Caco-2 (cell line): Measurements from ENCODE around the gene NUDT14. TPM values are rescaled to one million over a fixed set of nuclear protein-coding genes. Genes with fewer than 3 reads are reported as not detected.

Source experiments
- BruUV-seq: library from RNA; stranded (reverse); fragments of 400-500 nt; replicated peaks from 2 replicates; lab custom pipeline; 2021; lab: Mats Ljungman, UMichigan
- CTCF ChIA-PET: fragments of 300-600 bp; sonication (Branson Sonifier 250); formaldehyde crosslinking; loops from one replicate; lab custom pipeline; 2022; ENCODE audit warnings: antibody characterized with exemption; lab: Charles Lee
- POLR2A ChIA-PET: fragments of 300-600 bp; sonication (Branson Sonifier 250); formaldehyde crosslinking; loops from one replicate; lab custom pipeline; 2022; ENCODE audit warnings: antibody characterized with exemption; lab: Charles Lee
- DNase-seq, 2 experiments: peaks; one replicate each; pipeline versions ENCODE4 v3.0.0 to v3.0.0-alpha.2; 2020 to 2022
- H3K27me3 ChIP-seq: replicated peaks from 2 replicates; pipeline ENCODE4 v1.6.0; 2011; ENCODE audit warnings: low read length; ENCODE audit not compliant: control insufficient read depth, insufficient read depth
- H3K36me3 ChIP-seq: 2 replicates; pipeline ENCODE4 v1.5.1; 2011; ENCODE audit warnings: low read length; ENCODE audit not compliant: control insufficient read depth, insufficient read depth
- H3K4me1 ChIP-seq: fragments of 250-450 bp; sonication (Bioruptor Pico); 2 replicates; pipeline ENCODE4 v1.5.1; 2020; ENCODE audit warnings: mild to moderate bottlenecking
- H3K4me3 ChIP-seq: 2 replicates; pipeline ENCODE4 v1.5.1; 2011; ENCODE audit warnings: low read depth, mild to moderate bottlenecking, control low read depth, low read length
- H3K9me3 ChIP-seq: fragments of 250-450 bp; sonication (Bioruptor Pico); 2 replicates; pipeline ENCODE4 v1.5.1; 2020; ENCODE audit warnings: mild to moderate bottlenecking, moderate library complexity
- H3K27ac Mint-ChIP-seq: one replicate; pipeline ENCODE4 v1.8.0; 2022; ENCODE audit warnings: mixed read lengths; ENCODE audit not compliant: unreplicated experiment
- H3K27me3 Mint-ChIP-seq: one replicate; pipeline ENCODE4 v1.8.0; 2022; ENCODE audit warnings: mixed read lengths; ENCODE audit not compliant: insufficient read depth, unreplicated experiment
- H3K36me3 Mint-ChIP-seq: one replicate; pipeline ENCODE4 v1.8.0; 2022; ENCODE audit warnings: mild to moderate bottlenecking, mixed read lengths; ENCODE audit not compliant: insufficient read depth, unreplicated experiment
- H3K4me1 Mint-ChIP-seq: one replicate; pipeline ENCODE4 v1.8.0; 2022; ENCODE audit warnings: low read depth, mixed read lengths; ENCODE audit not compliant: unreplicated experiment
- H3K4me3 Mint-ChIP-seq: one replicate; pipeline ENCODE4 v1.8.0; 2022; ENCODE audit warnings: mild to moderate bottlenecking, moderate library complexity, mixed read lengths; ENCODE audit not compliant: unreplicated experiment
- H3K9me3 Mint-ChIP-seq: one replicate; pipeline ENCODE4 v1.8.0; 2022; ENCODE audit warnings: mixed read lengths; ENCODE audit not compliant: unreplicated experiment
- intact Hi-C: fragments of 100-400 bp; cut with micrococcal nuclease; formaldehyde crosslinking; loops from one replicate; pipeline ENCODE4 v1.10.0; 2022; ENCODE audit not compliant: unreplicated experiment
- total RNA-seq: library from RNA; stranded (reverse); gene quantifications from 2 replicates; pipeline ENCODE4 v1.2.3, GENCODE V29; 2022
- TF ChIP-seq, protein P1 (sequence below), 2 experiments: fragments of 200-600 bp in 1 of 2; IDR thresholded peaks; 1 replicate in 1 of 2; 2 replicates in 1 of 2; pipeline versions ENCODE4 v1.5.1 to v1.8.0; 2011 to 2022; ENCODE audit warnings: antibody characterized with exemption in 1 of 2, control low read depth in 1 of 2, inconsistent platforms in 1 of 2, low read depth in 1 of 2, low read length in 1 of 2, mild to moderate bottlenecking in 1 of 2, moderate library complexity in 1 of 2; ENCODE audit not compliant: insufficient read depth in 1 of 2, severe bottlenecking in 1 of 2, unreplicated experiment in 1 of 2

NUDT14 gene
- total RNA-seq, 1 experiment from 2014 or later, result 63.4 TPM

DNA sequence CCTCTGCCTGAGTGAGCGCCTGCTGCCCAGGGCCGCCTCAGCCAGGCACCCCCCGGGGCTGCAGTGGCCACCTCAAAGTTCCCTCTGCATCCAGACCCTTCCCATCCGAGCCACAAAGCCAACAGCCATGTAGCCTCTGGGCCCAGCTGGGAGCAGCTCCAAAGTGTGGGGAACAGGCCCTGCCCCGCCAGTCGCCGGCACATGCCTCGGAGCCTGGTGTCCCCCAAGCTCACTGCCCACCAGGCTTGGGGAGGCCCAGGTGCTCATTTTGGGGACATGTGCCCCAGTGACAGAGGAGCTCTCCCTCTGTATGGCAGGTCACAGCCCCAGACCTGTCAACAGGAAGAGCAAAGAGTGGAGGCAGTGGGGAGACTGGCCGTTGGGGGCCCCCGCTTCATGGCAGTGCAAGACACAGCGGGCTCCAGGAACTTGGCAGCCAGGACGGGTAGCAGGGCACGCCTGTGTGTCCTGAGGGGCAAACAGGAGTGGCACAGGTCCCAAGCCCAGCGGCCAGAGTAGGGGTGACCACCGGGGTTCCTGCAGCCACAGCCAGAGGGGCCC lies 42.5 kb downstream of the NUDT14 start:
- Mint-ChIP-seq H3K27me3 (no peaks in the 10 kb centered on the region), H3K4me3 (no peak overlapping the region), H3K4me1 (no peaks in the 10 kb centered on the region), H3K27ac (no peak overlapping the region), H3K36me3 (peaks cover 13% of the 10 kb centered on the region), H3K9me3 (no peaks in the 10 kb centered on the region)
- H3K4me1 ChIP-seq, result no peaks in the 10 kb centered on the region
- peak in 1 of 2 experiments; percentile 32 for DNase-seq
- no peak overlapping the region for H3K4me3 ChIP-seq
- intact Hi-C loops, result no loop called here
- no peaks in the 10 kb centered on the region for H3K36me3 ChIP-seq
- CTCF ChIA-PET, result no interaction called here
- TF ChIP-seq, protein P1, sequence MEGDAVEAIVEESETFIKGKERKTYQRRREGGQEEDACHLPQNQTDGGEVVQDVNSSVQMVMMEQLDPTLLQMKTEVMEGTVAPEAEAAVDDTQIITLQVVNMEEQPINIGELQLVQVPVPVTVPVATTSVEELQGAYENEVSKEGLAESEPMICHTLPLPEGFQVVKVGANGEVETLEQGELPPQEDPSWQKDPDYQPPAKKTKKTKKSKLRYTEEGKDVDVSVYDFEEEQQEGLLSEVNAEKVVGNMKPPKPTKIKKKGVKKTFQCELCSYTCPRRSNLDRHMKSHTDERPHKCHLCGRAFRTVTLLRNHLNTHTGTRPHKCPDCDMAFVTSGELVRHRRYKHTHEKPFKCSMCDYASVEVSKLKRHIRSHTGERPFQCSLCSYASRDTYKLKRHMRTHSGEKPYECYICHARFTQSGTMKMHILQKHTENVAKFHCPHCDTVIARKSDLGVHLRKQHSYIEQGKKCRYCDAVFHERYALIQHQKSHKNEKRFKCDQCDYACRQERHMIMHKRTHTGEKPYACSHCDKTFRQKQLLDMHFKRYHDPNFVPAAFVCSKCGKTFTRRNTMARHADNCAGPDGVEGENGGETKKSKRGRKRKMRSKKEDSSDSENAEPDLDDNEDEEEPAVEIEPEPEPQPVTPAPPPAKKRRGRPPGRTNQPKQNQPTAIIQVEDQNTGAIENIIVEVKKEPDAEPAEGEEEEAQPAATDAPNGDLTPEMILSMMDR (IDR thresholded peaks at IDR 0.05; ENCODE audit: insufficient read depth in 1 of 2, low read depth in 1 of 2, low read length in 1 of 2, severe bottlenecking in 1 of 2, unreplicated experiment in 1 of 2), result no peak
- POLR2A ChIA-PET, result no interaction called here
- H3K27me3 ChIP-seq, result no peaks in the 10 kb centered on the region
- BruUV-seq, result no TSS peak
- H3K9me3 ChIP-seq, result peaks cover 10% of the 10 kb centered on the region; the same call in 1 of the 2 replicates

DNA sequence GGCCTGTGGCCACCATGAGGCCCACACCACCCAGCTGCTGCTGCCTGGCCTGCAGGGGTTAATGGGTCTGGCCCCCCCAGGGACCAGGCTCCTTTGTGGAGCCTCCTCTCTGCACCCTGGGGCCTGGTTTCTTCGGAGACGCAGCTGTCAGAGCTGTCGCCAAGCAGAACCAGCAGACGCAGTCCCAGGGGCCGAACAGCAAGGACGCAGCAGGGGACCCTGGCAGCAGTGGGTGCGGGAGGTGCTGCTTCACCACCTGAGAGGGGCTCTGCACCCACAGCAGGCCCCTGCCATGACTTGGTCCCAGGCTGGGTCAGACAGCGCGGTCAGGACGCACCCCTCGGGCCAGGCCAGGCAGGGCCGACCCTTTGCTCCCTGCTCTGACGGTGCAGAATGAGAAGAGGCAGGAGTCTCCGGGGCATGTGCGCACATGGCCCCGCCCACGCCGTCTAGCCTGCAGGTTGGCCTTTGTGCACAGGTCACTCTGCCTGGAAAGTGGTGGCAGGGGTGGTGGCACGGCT lies 43.0 kb downstream of the NUDT14 start:
- CTCF ChIA-PET, result no interaction called here
- Mint-ChIP-seq H3K9me3 (no peaks in the 10 kb centered on the region), H3K27me3 (no peaks in the 10 kb centered on the region), H3K4me1 (no peaks in the 10 kb centered on the region), H3K4me3 (no peak overlapping the region), H3K36me3 (peaks cover 13% of the 10 kb centered on the region), H3K27ac (no peak overlapping the region)
- BruUV-seq, result no TSS peak
- intact Hi-C loops, result no loop called here
- H3K27me3 ChIP-seq, result no peaks in the 10 kb centered on the region
- no peaks in the 10 kb centered on the region for H3K36me3 ChIP-seq
- no peaks in the 10 kb centered on the region for H3K4me1 ChIP-seq
- DNase-seq, result peak in 1 of 2 experiments; percentile 35
- POLR2A ChIA-PET, result no interaction called here
- no peak overlapping the region for H3K4me3 ChIP-seq
- TF ChIP-seq, protein P1 (IDR thresholded peaks at IDR 0.05; ENCODE audit: insufficient read depth in 1 of 2, low read depth in 1 of 2, low read length in 1 of 2, severe bottlenecking in 1 of 2, unreplicated experiment in 1 of 2), result no peak
- peaks cover 10% of the 10 kb centered on the region; the same call in 1 of the 2 replicates for H3K9me3 ChIP-seq

DNA sequence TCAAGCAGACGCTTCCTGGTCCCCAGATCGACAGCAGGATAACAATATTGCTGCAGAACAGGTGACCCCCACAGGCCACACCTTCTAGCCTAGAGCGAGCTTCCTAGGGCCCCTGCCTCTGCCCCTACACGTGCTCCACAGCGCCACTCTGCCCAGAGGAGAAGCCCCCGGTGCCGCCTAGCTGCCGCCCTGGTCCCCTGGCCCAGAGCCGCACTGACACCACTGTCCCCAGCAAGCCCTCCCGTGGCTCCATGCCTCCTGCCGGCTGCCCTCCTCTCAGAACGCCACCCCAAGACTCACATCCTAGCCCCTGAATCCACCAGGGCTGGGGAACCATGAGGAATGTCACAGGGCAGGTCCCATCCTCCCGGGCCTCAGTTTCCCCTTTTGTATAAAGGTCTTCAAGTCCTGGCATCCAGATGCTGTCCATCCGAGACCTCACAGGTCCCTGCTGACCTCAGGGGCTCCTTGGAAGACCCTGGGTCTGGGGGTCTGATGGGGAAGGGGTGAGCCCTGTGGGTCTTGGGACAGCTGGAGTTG lies 43.6 kb downstream of the NUDT14 start:
- H3K4me1 ChIP-seq, result no peaks in the 10 kb centered on the region
- peaks cover 10% of the 10 kb centered on the region; the same call in 1 of the 2 replicates for H3K9me3 ChIP-seq
- ChIA-PET CTCF (no interaction called here), POLR2A (no interaction called here)
- Mint-ChIP-seq H3K4me3 (no peak overlapping the region), H3K27ac (no peak overlapping the region), H3K36me3 (peaks cover 13% of the 10 kb centered on the region), H3K9me3 (no peaks in the 10 kb centered on the region), H3K27me3 (no peaks in the 10 kb centered on the region), H3K4me1 (no peaks in the 10 kb centered on the region)
- peak in 1 of 2 experiments; percentile 29 for DNase-seq
- no TSS peak for BruUV-seq
- no peaks in the 10 kb centered on the region for H3K27me3 ChIP-seq
- H3K4me3 ChIP-seq, result no peak overlapping the region
- intact Hi-C loops, result no loop called here
- H3K36me3 ChIP-seq, result no peaks in the 10 kb centered on the region
- TF ChIP-seq, protein P1 (IDR thresholded peaks at IDR 0.05; ENCODE audit: insufficient read depth in 1 of 2, low read depth in 1 of 2, low read length in 1 of 2, severe bottlenecking in 1 of 2, unreplicated experiment in 1 of 2), result no peak
